ENCODE results near the gene SH2D4B.

DNA sequence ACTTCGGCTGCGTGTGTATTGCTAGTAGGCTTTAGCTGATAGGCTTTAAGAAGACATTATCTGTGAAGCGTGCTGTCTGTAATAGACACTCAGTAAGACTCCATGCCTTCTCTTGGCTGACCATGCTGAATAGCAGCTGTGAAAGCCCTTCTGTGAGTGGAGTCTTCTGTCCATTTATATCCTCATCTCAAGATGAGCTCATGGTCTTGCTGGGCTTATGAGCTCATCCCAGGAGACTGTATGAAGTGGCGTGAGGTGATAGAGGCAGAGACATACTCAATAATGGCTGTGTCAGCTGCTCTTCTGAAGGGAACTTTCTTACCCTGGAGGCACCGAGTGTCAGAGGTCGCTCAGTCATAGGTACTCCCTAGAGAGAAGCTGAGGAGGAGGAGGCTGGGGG lies 111.5 kb downstream of the SH2D4B start:
- TF ChIP-seq, protein P1, sequence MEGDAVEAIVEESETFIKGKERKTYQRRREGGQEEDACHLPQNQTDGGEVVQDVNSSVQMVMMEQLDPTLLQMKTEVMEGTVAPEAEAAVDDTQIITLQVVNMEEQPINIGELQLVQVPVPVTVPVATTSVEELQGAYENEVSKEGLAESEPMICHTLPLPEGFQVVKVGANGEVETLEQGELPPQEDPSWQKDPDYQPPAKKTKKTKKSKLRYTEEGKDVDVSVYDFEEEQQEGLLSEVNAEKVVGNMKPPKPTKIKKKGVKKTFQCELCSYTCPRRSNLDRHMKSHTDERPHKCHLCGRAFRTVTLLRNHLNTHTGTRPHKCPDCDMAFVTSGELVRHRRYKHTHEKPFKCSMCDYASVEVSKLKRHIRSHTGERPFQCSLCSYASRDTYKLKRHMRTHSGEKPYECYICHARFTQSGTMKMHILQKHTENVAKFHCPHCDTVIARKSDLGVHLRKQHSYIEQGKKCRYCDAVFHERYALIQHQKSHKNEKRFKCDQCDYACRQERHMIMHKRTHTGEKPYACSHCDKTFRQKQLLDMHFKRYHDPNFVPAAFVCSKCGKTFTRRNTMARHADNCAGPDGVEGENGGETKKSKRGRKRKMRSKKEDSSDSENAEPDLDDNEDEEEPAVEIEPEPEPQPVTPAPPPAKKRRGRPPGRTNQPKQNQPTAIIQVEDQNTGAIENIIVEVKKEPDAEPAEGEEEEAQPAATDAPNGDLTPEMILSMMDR (IDR thresholded peaks at IDR 0.05), result no peak
- TF ChIP-seq POLR2A (IDR thresholded peaks at IDR 0.05) (no peak), EP300 (IDR thresholded peaks at IDR 0.05) (no peak)
